Uterus (tissue), 4 donors: ENCODE results near the gene GALNT6. TPM values are rescaled to one million over a fixed set of nuclear protein-coding genes. Genes with fewer than 3 reads are reported as not detected.

Source experiments
- DNase-seq, 2 donors: peaks; one replicate each; pipeline ENCODE4 v3.0.0-alpha.2; 2019 to 2020
- H3K27ac ChIP-seq, 2 donors: fragments of 200-600 bp; sonication (generic); 1 replicate in 1 of 2; 2 replicates in 1 of 2; pipeline ENCODE4 v1.5.1; 2016 to 2018
- H3K27me3 ChIP-seq, 2 donors: fragments of 200-600 bp; sonication (generic); one replicate each; pipeline ENCODE4 v1.5.1; 2018 to 2019; ENCODE audit warnings: control low read depth in 1 of 2
- H3K36me3 ChIP-seq, 2 donors: fragments of 200-600 bp; sonication (generic); one replicate each; pipeline ENCODE4 v1.5.1; 2019; ENCODE audit warnings: control low read depth in 1 of 2
- H3K4me1 ChIP-seq, 2 donors: fragments of 200-600 bp; sonication (generic); one replicate each; pipeline ENCODE4 v1.5.1; 2018 to 2019; ENCODE audit warnings: control low read depth in 1 of 2
- H3K4me3 ChIP-seq, 2 donors: fragments of 200-600 bp; sonication (generic); 1 replicate in 1 of 2; 2 replicates in 1 of 2; pipeline ENCODE4 v1.5.1; 2018 to 2019; ENCODE audit warnings: mild to moderate bottlenecking in 1 of 2
- H3K9me3 ChIP-seq, 2 donors: fragments of 200-600 bp; sonication (generic); one replicate each; pipeline ENCODE4 v1.5.1; 2019; ENCODE audit warnings: control low read depth in 1 of 2
- POLR2A ChIP-seq, 2 donors: fragments of 450-650 bp; IDR thresholded peaks; one replicate each; pipeline ENCODE4 v1.6.1; 2016; ENCODE audit warnings: antibody characterized with exemption in 2 of 2, mild to moderate bottlenecking in 1 of 2, moderate library complexity in 1 of 2
- intact Hi-C: fragments of 100-400 bp; cut with DNase I; formaldehyde crosslinking; loops from one replicate; pipeline ENCODE4 v1.15.1; 2023; ENCODE audit warnings: low total_unique reads
- total RNA-seq, 4 donors: library from RNA; depleted of rRNA in 3 of 4; stranded (reverse); fragments of >200 nt in 3 of 4; gene quantifications; one replicate each; pipeline versions ENCODE4 v1.1.0 to v1.2.4, GENCODE V29; 2014 to 2023
- TF ChIP-seq, protein P1 (sequence below), 4 experiments: fragments of 200-600 bp in 2 of 4; fragments of 450-650 bp in 2 of 4; sonication (generic) in 2 of 4; IDR thresholded peaks; one replicate each; pipeline ENCODE4 v1.5.1; 2016 to 2019; ENCODE audit warnings: antibody characterized with exemption in 4 of 4, mild to moderate bottlenecking in 2 of 4, moderate library complexity in 1 of 4
- donor health status: DM: yes; HTN: yes; CAD: no.

GALNT6 gene
- total RNA-seq, 4 donors from 2014 or later, result under 0.01 to 1.3 (median 0.76) TPM; not detected in 1

DNA sequence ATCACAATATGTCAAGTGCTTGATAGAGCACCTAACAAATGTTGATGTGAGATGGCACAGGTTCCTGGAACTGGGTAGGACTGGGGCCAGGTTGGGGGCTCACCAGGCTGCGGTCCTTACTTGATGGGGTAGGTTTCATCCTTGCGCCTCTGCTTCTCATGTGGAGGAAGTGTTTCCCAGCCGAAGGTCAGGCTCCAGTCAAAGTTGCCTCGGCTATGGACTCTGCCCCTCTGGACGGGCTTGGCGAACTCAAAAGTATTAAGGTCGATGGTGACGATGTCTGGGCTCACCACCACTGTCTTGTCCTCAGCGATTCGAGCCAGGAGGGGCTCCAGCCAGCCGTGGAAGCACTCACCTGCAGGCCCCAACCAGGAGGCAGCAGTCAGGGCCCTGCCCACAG is 27.2 kb downstream of the GALNT6 start:
- no peaks in the 10 kb centered on the region for H3K27me3 ChIP-seq
- H3K4me3 ChIP-seq, result no peak overlapping the region
- no peak overlapping the region for H3K27ac ChIP-seq
- no peaks in the 10 kb centered on the region for H3K9me3 ChIP-seq
- H3K36me3 ChIP-seq, result no peaks in the 10 kb centered on the region
- H3K4me1 ChIP-seq, result no peaks in the 10 kb centered on the region
- intact Hi-C loops, result no loop called here
- no peak for DNase-seq
- no peak for TF ChIP-seq POLR2A (IDR thresholded peaks at IDR 0.05)
- TF ChIP-seq, protein P1, sequence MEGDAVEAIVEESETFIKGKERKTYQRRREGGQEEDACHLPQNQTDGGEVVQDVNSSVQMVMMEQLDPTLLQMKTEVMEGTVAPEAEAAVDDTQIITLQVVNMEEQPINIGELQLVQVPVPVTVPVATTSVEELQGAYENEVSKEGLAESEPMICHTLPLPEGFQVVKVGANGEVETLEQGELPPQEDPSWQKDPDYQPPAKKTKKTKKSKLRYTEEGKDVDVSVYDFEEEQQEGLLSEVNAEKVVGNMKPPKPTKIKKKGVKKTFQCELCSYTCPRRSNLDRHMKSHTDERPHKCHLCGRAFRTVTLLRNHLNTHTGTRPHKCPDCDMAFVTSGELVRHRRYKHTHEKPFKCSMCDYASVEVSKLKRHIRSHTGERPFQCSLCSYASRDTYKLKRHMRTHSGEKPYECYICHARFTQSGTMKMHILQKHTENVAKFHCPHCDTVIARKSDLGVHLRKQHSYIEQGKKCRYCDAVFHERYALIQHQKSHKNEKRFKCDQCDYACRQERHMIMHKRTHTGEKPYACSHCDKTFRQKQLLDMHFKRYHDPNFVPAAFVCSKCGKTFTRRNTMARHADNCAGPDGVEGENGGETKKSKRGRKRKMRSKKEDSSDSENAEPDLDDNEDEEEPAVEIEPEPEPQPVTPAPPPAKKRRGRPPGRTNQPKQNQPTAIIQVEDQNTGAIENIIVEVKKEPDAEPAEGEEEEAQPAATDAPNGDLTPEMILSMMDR (IDR thresholded peaks at IDR 0.05), result no peak

DNA sequence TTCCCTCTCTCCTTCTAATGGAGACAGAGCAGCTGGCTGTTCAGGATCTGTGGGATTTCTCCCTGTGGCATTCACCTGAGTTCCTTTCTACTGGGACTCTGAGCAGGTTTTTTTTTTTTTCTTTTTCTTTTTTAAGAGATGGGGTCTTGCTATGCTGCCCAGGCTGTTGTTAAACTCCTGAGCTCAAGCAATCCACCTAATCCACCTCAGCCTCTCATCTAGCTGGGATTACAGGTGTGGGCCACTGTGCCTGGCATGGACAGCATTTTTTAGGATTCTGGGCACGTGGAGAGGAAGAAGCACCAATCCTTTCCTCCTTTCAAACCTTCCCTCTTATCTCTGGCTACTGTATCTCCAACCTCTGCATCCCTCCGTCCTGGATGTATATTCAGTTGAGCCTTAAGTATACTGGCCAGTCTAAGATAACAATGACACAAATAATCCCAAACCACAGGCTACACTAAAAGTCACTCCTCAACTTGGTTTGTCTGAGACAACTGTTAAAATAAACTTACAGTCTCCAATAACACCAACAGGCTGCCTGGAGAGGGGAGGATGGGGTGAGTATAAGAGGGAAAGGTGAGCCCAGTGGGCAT is 28.4 kb downstream of the GALNT6 start:
- H3K4me1 ChIP-seq, result no peaks in the 10 kb centered on the region
- no peaks in the 10 kb centered on the region for H3K36me3 ChIP-seq
- intact Hi-C loops, result no loop called here
- no peak overlapping the region for H3K4me3 ChIP-seq
- no peak for TF ChIP-seq POLR2A (IDR thresholded peaks at IDR 0.05)
- TF ChIP-seq, protein P1 (IDR thresholded peaks at IDR 0.05), result no peak
- H3K27ac ChIP-seq, result no peak overlapping the region
- no peak for DNase-seq
- H3K9me3 ChIP-seq, result no peaks in the 10 kb centered on the region
- H3K27me3 ChIP-seq, result no peaks in the 10 kb centered on the region

DNA sequence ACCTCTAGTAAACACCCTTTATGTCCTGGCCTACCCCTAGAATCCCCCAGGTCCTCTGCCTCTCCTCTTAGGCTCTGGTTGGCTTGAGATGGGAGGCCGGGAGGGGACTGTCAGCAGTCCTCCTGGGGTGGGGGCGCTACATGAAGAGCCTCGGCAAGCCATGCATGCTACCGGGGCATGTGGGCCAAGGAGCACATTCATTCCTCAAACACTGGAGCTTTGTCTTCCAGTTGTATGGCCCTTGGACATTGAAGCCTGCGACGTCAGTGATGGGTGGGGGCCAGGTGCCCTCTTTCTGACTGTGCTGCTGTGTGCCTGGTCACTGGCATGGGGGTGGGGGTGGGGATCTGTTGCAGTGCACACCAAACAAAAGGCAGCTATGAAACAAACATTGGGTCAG is 28.9 kb downstream of the GALNT6 start:
- Histone ChIP-seq H3K27ac (no peak overlapping the region), H3K4me3 (no peak overlapping the region), H3K36me3 (no peaks in the 10 kb centered on the region), H3K9me3 (no peaks in the 10 kb centered on the region), H3K4me1 (no peaks in the 10 kb centered on the region), H3K27me3 (no peaks in the 10 kb centered on the region)
- intact Hi-C loops, result no loop called here
- TF ChIP-seq, protein P1 (IDR thresholded peaks at IDR 0.05), result no peak
- no peak for TF ChIP-seq POLR2A (IDR thresholded peaks at IDR 0.05)
- no peak for DNase-seq

DNA sequence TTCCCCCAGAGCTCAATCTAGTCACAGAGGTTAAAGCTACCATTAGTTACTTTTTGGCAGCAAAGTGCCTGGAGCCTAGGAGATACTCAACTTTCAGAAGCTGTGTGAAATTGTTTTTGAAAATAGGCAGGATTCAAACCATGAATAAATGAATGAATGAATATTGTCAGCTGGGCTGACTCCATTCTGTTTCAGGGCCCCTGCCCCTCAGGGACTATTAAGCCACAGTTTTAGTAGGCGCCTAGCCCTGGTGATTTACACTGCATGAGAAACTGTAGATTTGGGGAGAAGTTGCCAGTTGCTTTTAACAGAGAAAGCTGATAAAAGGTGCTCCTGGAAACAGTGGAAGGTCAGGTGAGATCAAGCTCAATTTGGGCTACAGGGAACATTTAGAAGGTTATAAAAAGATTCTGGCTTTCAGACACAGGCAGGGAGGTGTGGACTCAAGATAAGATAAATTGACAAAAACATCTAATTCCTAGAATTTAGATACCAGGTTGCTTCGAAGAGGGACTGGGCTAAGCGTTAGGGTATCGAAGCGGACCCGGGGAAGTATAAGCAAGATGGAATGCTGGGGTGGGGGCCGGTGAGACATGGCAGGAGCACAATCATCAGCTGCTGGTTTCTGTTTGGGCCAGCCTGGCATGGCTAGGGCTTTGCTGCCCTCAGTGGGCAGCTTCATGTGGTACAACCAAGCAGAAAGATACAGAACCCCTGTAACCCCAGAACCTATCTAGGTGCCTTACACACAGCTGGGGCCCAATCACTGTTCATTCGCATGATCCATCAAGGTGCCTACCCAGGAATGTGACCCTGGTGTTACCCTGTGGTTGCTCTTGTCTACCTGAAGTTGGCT is 29.8 kb downstream of the GALNT6 start:
- Histone ChIP-seq H3K4me3 (no peak overlapping the region), H3K27ac (no peak overlapping the region), H3K9me3 (no peaks in the 10 kb centered on the region), H3K36me3 (no peaks in the 10 kb centered on the region), H3K27me3 (no peaks in the 10 kb centered on the region), H3K4me1 (no peaks in the 10 kb centered on the region)
- DNase-seq, result no peak
- intact Hi-C loops, result no loop called here
- TF ChIP-seq, protein P1 (IDR thresholded peaks at IDR 0.05), result no peak
- no peak for TF ChIP-seq POLR2A (IDR thresholded peaks at IDR 0.05)

DNA sequence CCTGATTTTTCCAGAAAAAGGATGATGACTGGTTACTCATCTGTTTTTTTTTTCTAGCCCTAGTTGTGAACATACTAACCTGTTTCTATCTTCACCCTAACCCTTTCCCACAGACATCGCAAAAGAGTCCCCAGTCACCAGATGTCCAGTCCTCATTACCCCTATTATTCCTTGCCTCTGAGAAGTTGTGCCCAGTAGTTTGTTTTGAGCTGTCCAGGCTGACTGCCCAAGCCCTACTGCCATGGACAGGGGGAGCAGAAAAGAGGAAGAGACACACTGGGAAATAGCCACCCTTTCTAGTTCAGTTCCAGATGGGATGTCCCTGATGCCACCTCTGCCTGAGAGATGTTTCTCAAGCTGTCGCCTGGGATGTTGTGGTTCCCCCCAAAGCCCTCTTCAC is 30.9 kb downstream of the GALNT6 start:
- Histone ChIP-seq H3K9me3 (no peaks in the 10 kb centered on the region), H3K36me3 (no peaks in the 10 kb centered on the region), H3K27me3 (no peaks in the 10 kb centered on the region), H3K27ac (no peak overlapping the region), H3K4me3 (no peak overlapping the region), H3K4me1 (no peaks in the 10 kb centered on the region)
- DNase-seq, result no peak
- no peak for TF ChIP-seq POLR2A (IDR thresholded peaks at IDR 0.05)
- TF ChIP-seq, protein P1 (IDR thresholded peaks at IDR 0.05), result no peak
- intact Hi-C loops, result no loop called here
